ENCODE data around the gene OR7G1. TPM values are rescaled to one million over a fixed set of nuclear protein-coding genes. Genes with fewer than 3 reads are reported as not detected.

The OR7G1 gene
- total and polyA plus RNA-seq, 2 of the 4 experiments (the other 2 are of a cell fraction), result not detected

DNA sequence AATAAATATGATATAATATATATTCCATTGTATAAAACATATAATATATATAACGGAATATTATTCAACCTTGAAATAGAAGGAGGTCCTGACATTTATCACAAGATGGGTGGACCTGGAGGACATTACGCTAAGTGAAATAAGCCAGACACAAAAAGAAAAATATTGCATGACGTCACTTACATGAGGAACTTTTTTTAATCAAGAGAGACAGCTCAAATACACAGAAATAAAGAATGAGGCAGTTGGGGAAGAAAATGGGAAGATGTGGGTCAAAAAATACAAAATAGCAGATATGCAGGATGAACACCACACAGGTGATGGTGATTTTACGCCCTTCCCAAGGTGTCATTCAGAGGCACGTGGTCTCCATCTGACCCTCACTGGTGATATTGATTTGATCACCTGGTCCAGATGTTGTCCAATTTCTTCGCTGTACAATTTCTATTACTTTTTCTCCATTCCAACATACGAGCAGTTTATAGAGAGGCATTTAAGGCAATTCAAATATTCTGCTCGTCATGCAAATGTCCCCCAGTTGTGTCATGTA, 24.1 kb upstream of the OR7G1 start:
- Histone ChIP-seq H4K5ac (ENCODE audit: low read depth, low read length) (peak overlapping the region; percentile 63; the same call in 1 of the 2 replicates), H4K20me1 (ENCODE audit: insufficient read depth, low read length) (no peaks in the 10 kb centered on the region), H3K56ac (ENCODE audit: extremely low read depth, insufficient read depth, low read length) (peak overlapping the region; percentile 84; the same call in 1 of the 2 replicates), H3K4me1 (ENCODE audit: control insufficient read depth, insufficient read depth, low read length) (no peaks in the 10 kb centered on the region), H3K79me1 (ENCODE audit: low read depth in 1 of 2, low read length in 2 of 2) (peaks cover 0 to 5% of the 10 kb centered on the region in 2 experiments; a peak in 3 of 4 replicates), H2AK5ac (ENCODE audit: low read depth, low read length) (no peak overlapping the region), H2AK9ac (replicated peaks; ENCODE audit: low read depth, low read length, poor library complexity) (no peak overlapping the region), H2BK120ac (ENCODE audit: low read depth, low read length) (no peak overlapping the region), H3K9ac (ENCODE audit: low read depth, low read length) (peak overlapping the region; percentile 80), H3K9me3 (ENCODE audit: control insufficient read depth, insufficient read depth, low read length) (peaks cover 3% of the 10 kb centered on the region; the same call in 1 of the 2 replicates), H3K23ac (ENCODE audit: low read depth, low read length) (no peak overlapping the region), H2BK15ac (ENCODE audit: low read depth, low read length) (no peak overlapping the region; the same call in 2 of the 3 replicates), H4K8ac (ENCODE audit: low read depth in 2 of 2, low read length in 2 of 2) (peak overlapping the region; percentile 98 to 99), H3K4ac (ENCODE audit: low read depth, low read length) (peak overlapping the region; percentile 51), H2BK5ac (ENCODE audit: low read depth, low read length, poor library complexity, severe bottlenecking) (peak overlapping the region; percentile 52), H3K9me1 (ENCODE audit: insufficient read depth, low read length) (no peaks in the 10 kb centered on the region), H3K27me3 (ENCODE audit: control insufficient read depth, insufficient read depth, low read length) (no peaks in the 10 kb centered on the region), H3K4me2 (ENCODE audit: low read depth, low read length) (peak overlapping the region; percentile 89), H3K4me3 (ENCODE audit: insufficient read depth, low read depth, low read length) (peak overlapping the region; percentile 88), H3K36me3 (ENCODE audit: control insufficient read depth, insufficient read depth, low read length) (peaks cover 1% of the 10 kb centered on the region), H2AFZ (replicated peaks; ENCODE audit: low read length, poor library complexity) (peak overlapping the region; percentile 93), H3K18ac (ENCODE audit: low read depth, low read length) (peak overlapping the region; percentile 68; the same call in 1 of the 2 replicates), H3K14ac (replicated peaks; ENCODE audit: low read depth, low read length) (peak overlapping the region; percentile 96), H2BK20ac (ENCODE audit: low read depth, low read length) (no peak overlapping the region), H3K27ac (ENCODE audit: insufficient read depth, low read length) (no peak overlapping the region), H4K91ac (ENCODE audit: insufficient read depth, low read depth, low read length) (peak overlapping the region; percentile 17; the same call in 1 of the 2 replicates)
- intact Hi-C loops (cut with micrococcal nuclease) (loop anchor here (5.0 kb wide), 2 partner anchors 168 to 773 kb away; partner anchors contain the start of gene ZNF699), in situ Hi-C loops (cut with MboI; ENCODE audit: low sequenced_read_pairs) (loop anchor here (10.0 to 25.0 kb wide), 2 partner anchors 655 to 923 kb away; no protein-coding TSS in a partner anchor), dilution Hi-C loops (cut with HindIII; ENCODE audit: low sequenced_read_pairs, unreplicated experiment) (no loop called here)
- WGBS, 2 experiments (ENCODE audit: extremely low coverage in 2 of 2, insufficient read length in 1 of 2), result no CpG with 5 or more reads among the region's 8 CpGs
- no peak for TF ChIP-seq CHD1 (IDR thresholded peaks at IDR 0.05; ENCODE audit: low read depth, low read length)
- TF ChIP-seq RFX5 (IDR thresholded peaks at IDR 0.05; ENCODE audit: low read depth, low read length), result no peak
- TF ChIP-seq BHLHE40 (IDR thresholded peaks at IDR 0.05; ENCODE audit: low read depth, low read length), result no peak
- ChIA-PET POLR2A (ENCODE audit: unreplicated experiment) (no interaction called here), CTCF (no interaction called here)
- DNase-seq, result no peak
- peak; percentile 24 for ATAC-seq (ENCODE audit: low read depth)
- no TSS peak for BruUV-seq (replicated peaks)
